GM12878 (cell line): ENCODE measurements around the gene FOXK2.

Source experiments
- CHD4 ChIP-seq: fragments of 200-600 bp; sonication (generic); IDR thresholded peaks from 2 replicates; pipeline ENCODE4 v1.6.1; 2016; ENCODE audit warnings: mild to moderate bottlenecking
- EGR1 ChIP-seq, 2 experiments: IDR thresholded peaks; 1 replicate in 1 of 2; 2 replicates in 1 of 2; pipeline ENCODE4 v1.6.1; 2011 to 2012; ENCODE audit warnings: low read depth in 2 of 2, low read length in 2 of 2, borderline replicate concordance in 1 of 2, mild to moderate bottlenecking in 1 of 2, moderate library complexity in 1 of 2
- MAX ChIP-seq: IDR thresholded peaks from 2 replicates; pipeline ENCODE4 v1.6.1; 2012; ENCODE audit warnings: low read depth, low read length, improper control_type of control experiment
- MEF2B ChIP-seq: fragments of 450-650 bp; IDR thresholded peaks from 2 replicates; pipeline ENCODE4 v1.6.1; 2018; ENCODE audit warnings: mild to moderate bottlenecking, moderate library complexity; ENCODE audit not compliant: partially characterized antibody, poor library complexity, severe bottlenecking
- MYC ChIP-seq: IDR thresholded peaks from 2 replicates; pipeline ENCODE4 v1.6.1; 2011; ENCODE audit warnings: mild to moderate bottlenecking, low read length, moderate library complexity, inconsistent platforms; ENCODE audit not compliant: insufficient read depth, insufficient replicate concordance, insufficient read length, severe bottlenecking
- STAT1 ChIP-seq: fragments of 450-650 bp; conservative IDR thresholded peaks from 2 replicates; pipeline ENCODE4 v1.6.1; 2014; ENCODE audit warnings: antibody characterized with exemption, mild to moderate bottlenecking
- YBX1 ChIP-seq: fragments of 450-650 bp; IDR thresholded peaks from 2 replicates; pipeline ENCODE4 v1.6.1; 2016; ENCODE audit warnings: antibody characterized with exemption
- TF ChIP-seq, protein P1 (sequence below), 3 experiments: IDR thresholded peaks in 2 of 3; conservative IDR thresholded peaks in 1 of 3; 2 replicates each; pipeline ENCODE4 v1.5.1; 2011; ENCODE audit warnings: low read depth in 3 of 3, low read length in 3 of 3, mild to moderate bottlenecking in 3 of 3, control low read depth in 2 of 3, moderate library complexity in 2 of 3, inconsistent platforms in 1 of 3, mixed read lengths in 1 of 3; ENCODE audit not compliant: control insufficient read depth in 2 of 3, insufficient read depth in 1 of 3; ENCODE audit errors: extremely low read depth in 1 of 3
- TF ChIP-seq, protein P2 (sequence below): fragments of 450-650 bp; formaldehyde crosslinking; IDR thresholded peaks from 2 replicates; pipeline ENCODE4 v1.5.0; 2022; ENCODE audit warnings: mild to moderate bottlenecking, missing genetic modification characterization

- TF ChIP-seq MAX, result no peak
- TF ChIP-seq STAT1, result no peak
- TF ChIP-seq, protein P1, sequence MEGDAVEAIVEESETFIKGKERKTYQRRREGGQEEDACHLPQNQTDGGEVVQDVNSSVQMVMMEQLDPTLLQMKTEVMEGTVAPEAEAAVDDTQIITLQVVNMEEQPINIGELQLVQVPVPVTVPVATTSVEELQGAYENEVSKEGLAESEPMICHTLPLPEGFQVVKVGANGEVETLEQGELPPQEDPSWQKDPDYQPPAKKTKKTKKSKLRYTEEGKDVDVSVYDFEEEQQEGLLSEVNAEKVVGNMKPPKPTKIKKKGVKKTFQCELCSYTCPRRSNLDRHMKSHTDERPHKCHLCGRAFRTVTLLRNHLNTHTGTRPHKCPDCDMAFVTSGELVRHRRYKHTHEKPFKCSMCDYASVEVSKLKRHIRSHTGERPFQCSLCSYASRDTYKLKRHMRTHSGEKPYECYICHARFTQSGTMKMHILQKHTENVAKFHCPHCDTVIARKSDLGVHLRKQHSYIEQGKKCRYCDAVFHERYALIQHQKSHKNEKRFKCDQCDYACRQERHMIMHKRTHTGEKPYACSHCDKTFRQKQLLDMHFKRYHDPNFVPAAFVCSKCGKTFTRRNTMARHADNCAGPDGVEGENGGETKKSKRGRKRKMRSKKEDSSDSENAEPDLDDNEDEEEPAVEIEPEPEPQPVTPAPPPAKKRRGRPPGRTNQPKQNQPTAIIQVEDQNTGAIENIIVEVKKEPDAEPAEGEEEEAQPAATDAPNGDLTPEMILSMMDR (IDR thresholded peaks at IDR 0.05 in 2 of 3, conservative IDR thresholded peaks at IDR 0.05 in 1 of 3; ENCODE audit: control insufficient read depth in 2 of 3, extremely low read depth in 1 of 3, insufficient read depth in 1 of 3, low read depth in 3 of 3, low read length in 3 of 3), result no peak
- TF ChIP-seq, protein P2, sequence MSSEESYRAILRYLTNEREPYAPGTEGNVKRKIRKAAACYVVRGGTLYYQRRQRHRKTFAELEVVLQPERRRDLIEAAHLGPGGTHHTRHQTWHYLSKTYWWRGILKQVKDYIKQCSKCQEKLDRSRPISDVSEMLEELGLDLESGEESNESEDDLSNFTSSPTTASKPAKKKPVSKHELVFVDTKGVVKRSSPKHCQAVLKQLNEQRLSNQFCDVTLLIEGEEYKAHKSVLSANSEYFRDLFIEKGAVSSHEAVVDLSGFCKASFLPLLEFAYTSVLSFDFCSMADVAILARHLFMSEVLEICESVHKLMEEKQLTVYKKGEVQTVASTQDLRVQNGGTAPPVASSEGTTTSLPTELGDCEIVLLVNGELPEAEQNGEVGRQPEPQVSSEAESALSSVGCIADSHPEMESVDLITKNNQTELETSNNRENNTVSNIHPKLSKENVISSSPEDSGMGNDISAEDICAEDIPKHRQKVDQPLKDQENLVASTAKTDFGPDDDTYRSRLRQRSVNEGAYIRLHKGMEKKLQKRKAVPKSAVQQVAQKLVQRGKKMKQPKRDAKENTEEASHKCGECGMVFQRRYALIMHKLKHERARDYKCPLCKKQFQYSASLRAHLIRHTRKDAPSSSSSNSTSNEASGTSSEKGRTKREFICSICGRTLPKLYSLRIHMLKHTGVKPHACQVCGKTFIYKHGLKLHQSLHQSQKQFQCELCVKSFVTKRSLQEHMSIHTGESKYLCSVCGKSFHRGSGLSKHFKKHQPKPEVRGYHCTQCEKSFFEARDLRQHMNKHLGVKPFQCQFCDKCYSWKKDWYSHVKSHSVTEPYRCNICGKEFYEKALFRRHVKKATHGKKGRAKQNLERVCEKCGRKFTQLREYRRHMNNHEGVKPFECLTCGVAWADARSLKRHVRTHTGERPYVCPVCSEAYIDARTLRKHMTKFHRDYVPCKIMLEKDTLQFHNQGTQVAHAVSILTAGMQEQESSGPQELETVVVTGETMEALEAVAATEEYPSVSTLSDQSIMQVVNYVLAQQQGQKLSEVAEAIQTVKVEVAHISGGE, result no peak
- no peak for TF ChIP-seq MEF2B
- TF ChIP-seq CHD4, result no peak
- TF ChIP-seq YBX1, result no peak
- TF ChIP-seq EGR1 (IDR thresholded peaks at IDR 0.05; ENCODE audit: borderline replicate concordance in 1 of 2, low read depth in 2 of 2, low read length in 2 of 2), result no peak
- TF ChIP-seq MYC, result no peak
Observed at GRCh38 chr17:82489117-82489516, 30.4 kb upstream of the FOXK2 start.
